Esophagus muscularis mucosa (tissue), 4 donors: ENCODE data around the gene HOMER2. TPM values are rescaled to one million over a fixed set of nuclear protein-coding genes. Genes with fewer than 3 reads are reported as not detected.

ENCODE experiments used
- DNase-seq: peaks from one replicate; pipeline ENCODE4 v3.0.0-alpha.2; 2017; ENCODE audit errors: extremely low spot score
- H3K27ac ChIP-seq, 4 donors: fragments of 200-600 bp; sonication (generic); replicated peaks in 1 of 4; 1 replicate in 3 of 4; 2 replicates in 1 of 4; pipeline ENCODE4 v1.5.1; 2016 to 2019; ENCODE audit warnings: mild to moderate bottlenecking in 1 of 4
- H3K27me3 ChIP-seq, 4 donors: fragments of 200-600 bp; sonication (generic); one replicate each; pipeline versions ENCODE4 v1.5.1 to v1.6.0; 2016 to 2019
- H3K36me3 ChIP-seq, 4 donors: fragments of 200-600 bp; sonication (generic); one replicate each; pipeline ENCODE4 v1.5.1; 2016 to 2019
- H3K4me1 ChIP-seq, 4 donors: fragments of 200-600 bp; sonication (generic); one replicate each; pipeline ENCODE4 v1.5.1; 2016 to 2019
- H3K4me3 ChIP-seq, 4 donors: fragments of 200-600 bp; sonication (generic); 1 replicate in 2 of 4; 2 replicates in 2 of 4; pipeline ENCODE4 v1.5.1; 2016 to 2019; ENCODE audit warnings: mild to moderate bottlenecking in 4 of 4, moderate library complexity in 1 of 4
- H3K9me3 ChIP-seq, 4 donors: fragments of 200-600 bp; sonication (generic); 1 replicate in 3 of 4; 2 replicates in 1 of 4; pipeline ENCODE4 v1.5.1; 2016 to 2019
- EP300 ChIP-seq: sonication (generic); formaldehyde crosslinking; IDR thresholded peaks from one replicate; pipeline ENCODE4 v1.6.1; 2017; ENCODE audit warnings: antibody characterized with exemption
- POLR2A ChIP-seq: fragments of 450-650 bp; IDR thresholded peaks from one replicate; pipeline ENCODE4 v1.6.1; 2017; ENCODE audit warnings: antibody characterized with exemption, moderate library complexity, mild to moderate bottlenecking, low read depth
- POLR2AphosphoS5 ChIP-seq, 2 donors: sonication (generic); formaldehyde crosslinking; IDR thresholded peaks; one replicate each; pipeline ENCODE4 v1.6.1; 2017; ENCODE audit warnings: antibody characterized with exemption in 2 of 2
- WGBS: methylation state at CpG from one replicate; pipeline ENCODE4 v1.1.5; 2018; 5-methylcytosine and 5-hydroxymethylcytosine counted together
- intact Hi-C: fragments of 100-400 bp; cut with DNase I; formaldehyde crosslinking; loops from one replicate; pipeline ENCODE4 v1.15.1; 2023
- total RNA-seq, 4 donors: library from RNA; depleted of rRNA; stranded (reverse); fragments of >200 nt; gene quantifications; one replicate each; pipeline versions ENCODE4 v1.1.0 to v1.2.1, GENCODE V29; 2016
- TF ChIP-seq, protein P1 (sequence below), 3 experiments: fragments of 200-600 bp in 2 of 3; fragments of 450-650 bp in 1 of 3; sonication (generic) in 2 of 3; IDR thresholded peaks; one replicate each; pipeline ENCODE4 v1.5.1; 2017 to 2019; ENCODE audit warnings: antibody characterized with exemption in 3 of 3, mild to moderate bottlenecking in 2 of 3, moderate library complexity in 1 of 3

HOMER2 gene
- total RNA-seq, 4 donors from 2014 or later: 13.3 to 54.8 (median 25.8) TPM

DNA sequence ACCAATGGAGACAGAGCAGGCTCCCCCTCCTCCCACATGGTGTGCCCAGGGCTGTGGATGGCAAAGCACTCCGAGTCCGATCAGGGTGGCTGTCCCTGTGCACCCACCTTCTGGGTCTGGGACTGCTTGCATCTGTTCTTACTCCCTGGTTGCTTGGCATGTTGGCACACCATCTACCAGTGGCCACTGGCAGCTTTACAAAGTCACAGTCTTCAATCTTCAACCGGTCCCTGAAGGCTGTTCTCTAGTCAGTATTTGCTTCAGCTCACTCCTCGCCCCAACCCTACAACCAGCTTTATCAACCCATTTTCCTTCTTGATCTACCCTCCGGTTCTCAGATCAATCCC lies 14.8 kb downstream of the HOMER2 start:
- intact Hi-C loops: no loop called here

DNA sequence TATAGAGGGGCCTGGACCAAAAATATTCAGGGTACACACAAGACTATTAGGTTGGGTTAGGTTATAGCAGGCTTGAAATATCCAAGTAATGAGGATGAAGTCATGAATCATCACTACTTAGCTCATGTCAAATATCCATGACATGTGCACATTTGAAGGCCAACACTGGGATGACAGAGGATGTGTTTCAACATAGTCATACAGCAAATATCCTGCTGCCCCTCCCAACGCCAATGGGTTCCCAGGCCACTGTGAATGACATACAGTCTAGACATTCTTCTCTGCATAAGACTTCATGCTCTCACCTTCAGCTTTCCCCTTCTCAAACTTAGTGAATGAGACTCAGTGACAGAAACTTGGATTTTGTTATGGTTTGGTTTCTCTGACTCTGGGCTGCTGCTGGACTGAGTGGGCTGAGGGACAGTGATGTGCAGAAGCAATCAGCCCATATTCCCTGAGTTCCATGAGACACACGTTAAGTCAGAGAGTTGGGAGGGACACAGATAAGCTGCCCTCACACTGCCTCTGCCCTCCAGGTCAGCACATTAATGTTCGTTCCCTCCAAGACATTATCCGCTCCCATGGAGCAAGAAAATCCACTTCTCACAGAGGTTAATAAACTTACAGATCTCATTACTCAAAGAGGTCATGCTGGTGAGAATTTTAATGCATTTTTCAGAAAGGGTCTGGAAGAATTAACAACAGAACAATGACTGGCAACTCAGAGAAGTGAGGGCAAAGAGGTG lies 15.4 kb downstream of the HOMER2 start:
- intact Hi-C loops: no loop called here
- WGBS: 74% methylated on average over 4 of the region's 4 CpGs
- no peaks in the 10 kb centered on the region for H3K27me3 ChIP-seq
- H3K36me3 ChIP-seq: no peaks in the 10 kb centered on the region
- H3K9me3 ChIP-seq: no peaks in the 10 kb centered on the region
- H3K4me1 ChIP-seq: no peaks in the 10 kb centered on the region
- TF ChIP-seq EP300 (no peak), POLR2AphosphoS5 (IDR thresholded peaks at IDR 0.05) (no peak), POLR2A (no peak)
- TF ChIP-seq, protein P1, sequence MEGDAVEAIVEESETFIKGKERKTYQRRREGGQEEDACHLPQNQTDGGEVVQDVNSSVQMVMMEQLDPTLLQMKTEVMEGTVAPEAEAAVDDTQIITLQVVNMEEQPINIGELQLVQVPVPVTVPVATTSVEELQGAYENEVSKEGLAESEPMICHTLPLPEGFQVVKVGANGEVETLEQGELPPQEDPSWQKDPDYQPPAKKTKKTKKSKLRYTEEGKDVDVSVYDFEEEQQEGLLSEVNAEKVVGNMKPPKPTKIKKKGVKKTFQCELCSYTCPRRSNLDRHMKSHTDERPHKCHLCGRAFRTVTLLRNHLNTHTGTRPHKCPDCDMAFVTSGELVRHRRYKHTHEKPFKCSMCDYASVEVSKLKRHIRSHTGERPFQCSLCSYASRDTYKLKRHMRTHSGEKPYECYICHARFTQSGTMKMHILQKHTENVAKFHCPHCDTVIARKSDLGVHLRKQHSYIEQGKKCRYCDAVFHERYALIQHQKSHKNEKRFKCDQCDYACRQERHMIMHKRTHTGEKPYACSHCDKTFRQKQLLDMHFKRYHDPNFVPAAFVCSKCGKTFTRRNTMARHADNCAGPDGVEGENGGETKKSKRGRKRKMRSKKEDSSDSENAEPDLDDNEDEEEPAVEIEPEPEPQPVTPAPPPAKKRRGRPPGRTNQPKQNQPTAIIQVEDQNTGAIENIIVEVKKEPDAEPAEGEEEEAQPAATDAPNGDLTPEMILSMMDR (IDR thresholded peaks at IDR 0.05): no peak
- H3K4me3 ChIP-seq: no peak overlapping the region
- DNase-seq: no peak
- no peak overlapping the region for H3K27ac ChIP-seq

More for the DNA sequence above, 14.8 kb downstream of the HOMER2 start:
- no peak overlapping the region for H3K4me3 ChIP-seq
- no peak for TF ChIP-seq POLR2AphosphoS5 (IDR thresholded peaks at IDR 0.05)
- no peak for TF ChIP-seq POLR2A
- TF ChIP-seq EP300: no peak
- TF ChIP-seq, protein P1 (IDR thresholded peaks at IDR 0.05): no peak
- 91% methylated on average over 5 of the region's 5 CpGs for WGBS
- no peaks in the 10 kb centered on the region for H3K9me3 ChIP-seq
- H3K27ac ChIP-seq: no peak overlapping the region
- no peaks in the 10 kb centered on the region for H3K27me3 ChIP-seq
- no peak for DNase-seq
- no peaks in the 10 kb centered on the region for H3K36me3 ChIP-seq
- H3K4me1 ChIP-seq: no peaks in the 10 kb centered on the region

DNA sequence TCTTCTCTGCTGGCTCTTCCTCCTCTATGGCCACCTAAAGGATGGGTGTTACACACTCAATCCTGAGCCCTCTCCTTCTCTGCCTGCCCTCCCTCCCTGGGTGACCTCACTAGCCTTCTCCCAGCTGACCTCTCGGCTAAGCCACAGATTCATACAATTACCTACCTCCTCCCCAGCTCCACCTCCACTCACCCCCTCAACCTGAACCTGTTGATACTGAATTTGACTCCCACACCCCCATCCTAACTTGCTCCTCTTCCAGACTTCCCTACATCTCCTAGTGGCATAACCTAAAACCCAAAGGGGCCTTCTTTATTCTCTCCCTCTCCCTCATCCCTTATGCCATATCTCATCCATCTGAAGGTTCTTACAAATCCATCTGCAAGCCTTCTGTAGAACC lies 17.1 kb downstream of the HOMER2 start:
- 92% methylated on average over 1 of the region's 1 CpG for WGBS
- Histone ChIP-seq H3K27me3 (no peaks in the 10 kb centered on the region), H3K9me3 (no peaks in the 10 kb centered on the region), H3K36me3 (no peaks in the 10 kb centered on the region), H3K4me3 (no peak overlapping the region), H3K4me1 (no peaks in the 10 kb centered on the region), H3K27ac (no peak overlapping the region)
- no peak for DNase-seq
- intact Hi-C loops: no loop called here
- TF ChIP-seq POLR2A (no peak), POLR2AphosphoS5 (IDR thresholded peaks at IDR 0.05) (no peak), EP300 (no peak)
- TF ChIP-seq, protein P1 (IDR thresholded peaks at IDR 0.05): no peak

DNA sequence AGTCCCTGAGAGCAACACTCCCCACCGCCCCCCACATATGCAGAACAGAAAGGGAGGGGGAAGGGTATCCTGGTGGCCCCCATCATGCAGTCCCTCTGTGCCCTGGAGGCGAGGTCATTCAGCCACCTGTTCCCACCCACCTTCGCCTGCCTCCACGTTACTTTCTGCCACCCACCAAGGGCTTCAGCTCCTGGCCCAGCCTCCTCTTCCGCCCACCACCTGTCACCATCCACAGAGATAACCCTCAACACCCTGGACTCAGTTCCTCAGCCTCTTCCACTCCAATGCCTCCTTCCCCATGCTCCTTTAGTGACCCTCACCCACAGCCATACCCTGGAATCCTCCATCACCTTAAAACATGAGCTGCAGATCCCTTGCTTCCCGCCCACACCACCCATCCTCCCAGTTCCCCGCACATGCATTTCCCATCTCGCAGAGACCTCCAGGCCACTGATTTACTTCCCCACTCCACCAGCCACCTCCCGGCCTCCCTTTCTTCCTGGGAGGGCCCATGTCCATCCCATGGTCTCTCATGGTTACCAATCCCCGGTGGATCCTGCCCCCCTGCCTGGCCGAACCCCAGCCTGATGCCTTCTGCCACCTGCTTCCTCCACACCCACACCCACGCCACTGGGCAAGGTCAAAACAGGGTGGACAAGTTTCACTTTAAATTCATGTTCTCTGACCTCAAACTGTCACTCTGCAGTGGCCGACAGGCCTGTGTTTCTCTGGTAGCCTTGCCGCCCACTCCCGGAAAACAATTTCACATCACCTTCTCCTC lies 18.2 kb downstream of the HOMER2 start:
- H3K4me3 ChIP-seq: no peak overlapping the region
- H3K36me3 ChIP-seq: no peaks in the 10 kb centered on the region
- TF ChIP-seq POLR2A (no peak), EP300 (no peak), POLR2AphosphoS5 (IDR thresholded peaks at IDR 0.05) (no peak)
- no peaks in the 10 kb centered on the region for H3K4me1 ChIP-seq
- no peak for DNase-seq
- intact Hi-C loops: no loop called here
- 85% methylated on average over 15 of the region's 15 CpGs for WGBS
- no peak overlapping the region for H3K27ac ChIP-seq
- H3K9me3 ChIP-seq: no peaks in the 10 kb centered on the region
- no peaks in the 10 kb centered on the region for H3K27me3 ChIP-seq

DNA sequence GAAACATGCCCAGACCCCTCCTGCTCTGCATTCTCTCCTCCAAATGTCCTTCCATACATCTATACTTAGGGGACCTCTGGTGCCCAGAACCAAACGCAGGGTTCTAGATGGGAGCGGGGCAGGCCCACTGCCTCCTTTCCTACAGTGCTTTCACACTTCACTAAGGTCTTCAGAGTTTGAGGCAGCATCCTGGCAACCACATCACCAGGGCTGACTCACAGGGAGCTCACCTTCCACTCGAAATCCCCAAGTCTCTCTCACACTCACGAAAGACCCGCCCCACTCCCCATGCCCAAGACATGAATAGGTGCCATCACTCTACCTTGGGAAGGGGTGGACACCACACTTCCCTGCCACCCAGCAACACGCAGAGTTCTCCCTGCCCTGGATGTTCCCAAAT lies 18.9 kb downstream of the HOMER2 start:
- DNase-seq: no peak
- intact Hi-C loops: no loop called here
- H3K27me3 ChIP-seq: no peaks in the 10 kb centered on the region
- H3K27ac ChIP-seq: no peak overlapping the region
- WGBS: 98% methylated on average over 5 of the region's 6 CpGs
- H3K4me3 ChIP-seq: no peak overlapping the region
- H3K36me3 ChIP-seq: no peaks in the 10 kb centered on the region
- no peaks in the 10 kb centered on the region for H3K9me3 ChIP-seq
- no peak for TF ChIP-seq POLR2AphosphoS5 (IDR thresholded peaks at IDR 0.05)
- TF ChIP-seq, protein P1 (IDR thresholded peaks at IDR 0.05): no peak
- no peak for TF ChIP-seq POLR2A
- TF ChIP-seq EP300: no peak
- H3K4me1 ChIP-seq: no peaks in the 10 kb centered on the region
